Stimulated activated CD4-positive, alpha-beta T cell treated with anti-CD3 and anti-CD28 coated beads, Interleukin-2, amount 100 ng/mL, for 24 hours (primary cell): ENCODE results near the gene OTOF.
"Not testable (repeated sequence)": the region's sequence is repeated elsewhere in the genome, so short reads cannot be mapped to it uniquely, and the experiment has no call there.

Experiments
- DNase-seq, 2 donors: peaks; one replicate each; pipeline ENCODE4 v3.0.0-alpha.2; 2020

Gene OTOF

DNA sequence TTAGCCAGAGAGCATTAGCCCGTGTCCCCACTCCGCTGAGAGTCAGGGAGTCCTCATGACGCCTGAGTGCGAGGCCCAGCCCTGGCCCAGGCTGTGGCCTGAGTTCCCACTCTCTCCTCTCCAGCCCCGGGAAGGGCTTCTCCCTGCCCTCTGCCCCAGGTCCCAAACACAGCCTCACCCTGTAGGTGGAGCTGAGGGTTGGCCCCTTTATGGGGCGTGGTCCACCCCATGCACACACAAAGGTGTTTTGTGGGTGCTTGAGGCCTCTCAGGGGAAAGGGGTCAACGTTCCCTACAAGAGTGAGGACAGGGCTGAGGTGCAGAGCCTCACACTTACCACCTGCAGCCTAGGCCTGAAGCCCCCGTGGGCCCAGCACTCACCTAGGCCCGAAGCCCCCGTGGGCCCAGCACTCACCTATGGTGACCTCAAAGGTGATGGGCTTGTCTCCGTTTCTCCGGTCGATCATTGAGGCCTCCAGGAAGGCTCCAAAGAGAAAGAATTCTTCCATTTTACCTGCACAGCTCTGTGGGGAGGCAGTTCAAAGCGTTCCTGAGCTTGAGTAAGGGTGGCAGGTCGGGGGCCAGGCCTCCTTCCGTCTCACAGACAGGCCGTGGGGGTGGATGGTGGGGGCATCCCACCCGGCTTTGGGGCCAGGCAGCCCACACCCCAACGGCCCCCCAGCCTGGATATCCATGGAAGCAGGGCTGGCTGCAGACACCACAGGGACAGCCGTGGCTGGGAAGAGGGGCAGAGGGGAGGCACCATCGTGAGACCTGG is 2.1 kb upstream of the OTOF start:
- no peak for DNase-seq

DNA sequence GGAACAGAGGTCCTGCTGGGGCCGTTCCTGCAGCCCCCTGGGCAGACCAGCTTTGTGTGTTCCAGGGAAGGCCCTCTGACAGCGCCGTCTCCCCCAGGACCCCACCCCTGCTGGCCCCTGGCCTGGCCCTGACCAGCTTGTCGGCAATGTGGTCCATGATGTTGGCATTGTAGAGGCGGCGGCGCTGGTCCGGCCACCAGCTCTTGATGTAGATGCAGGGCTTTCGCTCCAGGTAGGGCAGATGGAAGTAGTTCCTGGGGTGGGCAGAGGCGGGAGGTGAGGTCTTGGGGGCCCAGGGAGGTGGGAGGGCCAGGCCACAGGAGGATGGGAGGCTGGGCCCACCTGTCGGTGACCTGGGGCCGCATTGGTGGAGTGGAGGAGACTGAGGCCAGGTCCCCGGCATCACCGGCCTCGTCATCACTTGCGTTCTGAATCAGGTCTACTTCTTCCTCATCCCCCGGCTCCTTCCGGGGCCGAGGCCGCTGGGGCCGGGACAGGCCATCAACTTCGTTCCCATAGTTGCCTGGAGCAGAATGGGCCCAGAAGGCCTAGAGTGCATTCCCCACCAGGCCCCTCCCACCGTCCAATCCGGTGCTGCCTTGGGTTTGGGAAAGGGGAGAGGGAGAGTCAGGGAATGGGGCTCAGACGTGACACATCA is 1.3 kb upstream of the OTOF start:
- DNase-seq = no peak

DNA sequence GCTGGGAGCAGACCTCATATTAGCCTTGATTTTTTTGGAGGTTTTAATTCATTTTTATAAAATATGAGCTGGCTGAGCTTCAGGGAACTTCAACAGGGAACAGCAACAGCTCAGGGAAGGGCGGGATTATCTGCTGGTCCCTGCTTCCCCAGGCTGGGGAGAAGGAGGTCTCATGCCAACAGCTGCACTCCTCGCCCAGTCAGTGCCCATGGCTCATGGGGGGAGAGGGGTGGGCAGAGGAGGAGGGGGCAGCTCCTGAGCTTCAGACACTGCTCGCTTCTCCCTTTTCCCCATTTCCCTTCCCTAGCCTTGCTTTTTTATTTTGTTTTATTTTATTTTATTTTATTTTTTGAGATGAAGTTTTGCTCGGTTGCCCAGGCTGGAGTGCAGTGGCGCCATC is 442 bp upstream of the OTOF start:
- no peak for DNase-seq

- DNase-seq = peak in 1 of 2 donors; percentile 9
Observed at GRCh38 chr2:26477126-26477910, 606 bp downstream of the OTOF start.

DNA sequence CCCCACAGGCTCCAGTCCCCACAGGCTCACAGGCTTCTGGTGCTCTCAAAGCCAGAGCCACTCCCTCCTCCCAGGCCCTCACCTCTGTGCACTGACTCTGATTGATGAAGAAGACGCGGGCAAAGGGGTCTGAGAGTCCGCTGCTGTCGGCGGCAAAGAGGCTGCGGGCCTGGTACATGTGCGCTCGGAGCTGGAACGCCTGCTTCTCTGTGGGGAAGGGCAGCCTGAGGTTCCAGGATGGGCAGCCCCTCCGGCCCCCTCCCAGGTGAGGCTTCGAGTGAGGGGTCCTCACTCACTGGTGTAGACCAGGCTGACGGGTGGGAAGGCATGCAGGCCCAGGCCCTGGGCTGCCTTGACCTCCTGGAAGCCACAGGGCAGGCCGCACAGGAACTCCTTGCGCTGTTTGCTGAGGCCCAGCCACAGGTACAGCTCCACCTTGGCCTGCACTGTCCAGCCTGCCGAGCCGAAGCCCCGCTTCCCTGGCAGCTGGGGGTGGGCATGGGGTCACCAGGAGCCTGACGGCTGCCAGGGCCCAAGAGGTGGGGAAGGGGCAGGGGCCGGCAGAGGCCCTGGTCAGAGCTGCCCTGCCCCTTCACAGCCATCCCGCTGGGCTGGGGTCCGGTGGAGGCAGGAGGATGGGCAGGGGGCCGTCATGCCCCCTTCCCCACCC is 2.0 kb downstream of the OTOF start:
- DNase-seq = no peak

- no peak for DNase-seq
Observed at GRCh38 chr2:26475037-26475436, 2.9 kb downstream of the OTOF start.

- no peak for DNase-seq
Observed at GRCh38 chr2:26474261-26474785, 3.6 kb downstream of the OTOF start.

- no peak for DNase-seq
Observed at GRCh38 chr2:26473796-26474195, 4.1 kb downstream of the OTOF start.

DNA sequence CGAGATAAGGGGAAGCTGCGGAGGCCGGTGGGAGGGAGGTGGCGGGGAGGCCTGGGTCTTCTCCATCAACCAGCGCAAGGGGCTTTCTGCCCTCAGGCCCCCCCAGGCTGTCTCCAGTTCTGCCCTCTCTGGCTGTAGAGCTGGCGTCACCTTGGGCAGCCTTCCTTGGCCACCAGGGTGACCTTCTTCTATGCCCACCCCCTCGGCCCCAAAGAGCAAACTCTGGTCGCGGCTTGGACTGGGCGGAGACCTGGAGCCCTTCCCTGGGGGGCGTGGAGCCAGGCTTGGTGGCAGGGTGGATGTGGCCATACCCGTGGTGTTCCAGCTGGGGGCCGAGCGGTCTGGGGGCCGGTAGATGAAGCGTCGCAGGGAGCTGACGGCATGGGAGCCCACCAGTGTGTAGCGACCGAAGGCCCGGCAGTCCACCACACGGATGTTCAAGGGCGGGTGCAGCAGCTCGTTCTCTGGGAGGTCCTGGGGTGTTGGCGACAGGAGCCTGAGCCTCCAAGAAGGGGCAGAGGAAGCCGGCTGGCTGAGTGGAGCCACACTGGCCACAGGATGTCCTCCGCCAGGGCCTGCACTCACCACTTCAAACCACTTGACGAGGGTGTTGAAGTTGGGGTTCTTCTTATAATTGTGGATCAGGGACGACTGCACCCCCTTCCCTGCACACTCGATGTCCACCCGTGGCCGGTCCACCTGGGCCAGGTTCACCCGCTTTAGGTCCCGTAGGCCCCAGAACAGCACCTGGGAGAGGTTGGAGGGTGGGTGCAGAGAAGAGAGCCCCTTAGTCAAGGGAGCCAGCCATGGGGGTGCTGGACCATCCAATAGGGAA is 4.9 kb downstream of the OTOF start:
- no peak for DNase-seq

GRCh38 chr2:26471766-26472706 is 5.9 kb downstream of the OTOF start:
- DNase-seq = no peak

- DNase-seq = no peak
Observed at GRCh38 chr2:26471289-26471688, 6.6 kb downstream of the OTOF start.

- no peak for DNase-seq
Observed at GRCh38 chr2:26470601-26471260, 7.2 kb downstream of the OTOF start.

- no peak for DNase-seq
Observed at GRCh38 chr2:26469955-26470354, 8.0 kb downstream of the OTOF start.

- DNase-seq = peak; percentile 64 to 83
Observed at GRCh38 chr2:26469092-26469710, 8.7 kb downstream of the OTOF start.

DNA sequence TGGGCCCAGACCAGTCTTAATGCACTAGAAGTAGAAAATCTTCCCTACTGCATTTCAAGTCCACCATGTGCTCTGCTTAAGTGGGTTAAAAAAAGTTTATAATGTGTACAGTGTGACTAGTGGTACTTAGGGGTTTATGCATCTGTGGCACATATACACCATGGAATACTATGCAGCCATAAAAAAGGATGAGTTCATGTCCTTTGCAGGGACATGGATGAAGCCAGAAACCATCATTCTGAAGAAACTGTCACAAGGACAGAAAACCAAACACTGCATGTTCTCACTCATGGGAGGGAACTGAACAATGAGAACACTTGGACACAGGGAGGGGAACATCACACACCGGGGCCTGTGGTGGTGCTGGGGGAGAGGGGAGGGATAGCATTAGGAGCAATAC is 9.4 kb downstream of the OTOF start:
- not testable (repeated sequence) for DNase-seq

- no peak for DNase-seq
Observed at GRCh38 chr2:26466662-26467310, 11.1 kb downstream of the OTOF start.

GRCh38 chr2:26465981-26466471 is 11.9 kb downstream of the OTOF start:
- DNase-seq = no peak

- DNase-seq = no peak
Observed at GRCh38 chr2:26465266-26465925, 12.5 kb downstream of the OTOF start.
